ENCODE results near the gene INPP4A.
A peak's percentile ranks its signal among the peaks of the same experiment; 100 is the strongest.

Gene INPP4A

GRCh38 chr2:98438190-98439133 lies 6.2 kb upstream of the INPP4A start:
- DNase-seq: no peak

GRCh38 chr2:98441706-98442450 lies 2.8 kb upstream of the INPP4A start:
- no peak for DNase-seq

GRCh38 chr2:98442488-98442887 lies 2.2 kb upstream of the INPP4A start:
- no peak for DNase-seq

- DNase-seq: peak; percentile 26
These were observed 572 bp downstream of the INPP4A start for GRCh38 chr2:98445177-98445682.

GRCh38 chr2:98445683-98446581 lies 1.3 kb downstream of the INPP4A start:
- peak; percentile 35 for DNase-seq

GRCh38 chr2:98446850-98447249 lies 2.2 kb downstream of the INPP4A start:
- no peak for DNase-seq

- no peak for DNase-seq
These were observed 3.9 kb downstream of the INPP4A start for GRCh38 chr2:98448441-98449145.

GRCh38 chr2:98452396-98453027 lies 7.9 kb downstream of the INPP4A start:
- no peak for DNase-seq

GRCh38 chr2:98453083-98453482 lies 8.4 kb downstream of the INPP4A start:
- DNase-seq: no peak

GRCh38 chr2:98453531-98453930 lies 8.9 kb downstream of the INPP4A start:
- DNase-seq: no peak

GRCh38 chr2:98454073-98454472 lies 9.4 kb downstream of the INPP4A start:
- DNase-seq: no peak

GRCh38 chr2:98454500-98455235 lies 10.0 kb downstream of the INPP4A start:
- DNase-seq: no peak

GRCh38 chr2:98455494-98455976 lies 10.9 kb downstream of the INPP4A start:
- no peak for DNase-seq

GRCh38 chr2:98457045-98457696 lies 12.5 kb downstream of the INPP4A start:
- DNase-seq: no peak

GRCh38 chr2:98458207-98458606 lies 13.5 kb downstream of the INPP4A start:
- no peak for DNase-seq

GRCh38 chr2:98458667-98459380 lies 14.2 kb downstream of the INPP4A start:
- DNase-seq: no peak

GRCh38 chr2:98459496-98460175 lies 15.0 kb downstream of the INPP4A start:
- DNase-seq: no peak

GRCh38 chr2:98460573-98461497 lies 16.2 kb downstream of the INPP4A start:
- no peak for DNase-seq
